GM19193 (cell line): Measurements from ENCODE around the gene CFL2.

Experiments
- POLR2A ChIP-seq: IDR thresholded peaks from 4 replicates; pipeline ENCODE4 v1.6.1; 2011; ENCODE audit not compliant: insufficient read depth, insufficient read length; ENCODE audit errors: extremely low read depth

Gene CFL2

GRCh38 chr14:34660796-34661195 is 53.6 kb downstream of the CFL2 start:
- no peak for TF ChIP-seq POLR2A
